GM12873 (cell line): ENCODE measurements around the gene GHRHR.

ENCODE experiments used
- CTCF ChIP-seq: IDR thresholded peaks from 2 replicates; pipeline ENCODE4 v1.5.1; 2012; ENCODE audit warnings: low read depth, mild to moderate bottlenecking, moderate library complexity, low read length, control low read depth; ENCODE audit not compliant: insufficient read depth; ENCODE audit errors: missing control alignments

GHRHR gene

GRCh38 chr7:30973292-30973691 is 9.5 kb downstream of the GHRHR start:
- no peak for TF ChIP-seq CTCF

GRCh38 chr7:30973791-30974604 is 10.2 kb downstream of the GHRHR start:
- no peak for TF ChIP-seq CTCF

GRCh38 chr7:30974605-30975255 is 11.0 kb downstream of the GHRHR start:
- peak; percentile 94 for TF ChIP-seq CTCF

GRCh38 chr7:30975256-30975899 is 11.6 kb downstream of the GHRHR start:
- no peak for TF ChIP-seq CTCF

- no peak for TF ChIP-seq CTCF
Measured at GRCh38 chr7:30976381-30976780, 12.6 kb downstream of the GHRHR start.

GRCh38 chr7:30977222-30977621 is 13.5 kb downstream of the GHRHR start:
- no peak for TF ChIP-seq CTCF

- peak; percentile 56 for TF ChIP-seq CTCF
Measured at GRCh38 chr7:30977896-30978564, 14.3 kb downstream of the GHRHR start.
